OCI-LY1 (cell line): ENCODE results near the gene ITGA4.

Experiments
- EZH2 ChIP-seq: fragments of 200-600 bp; sonication (generic), shearing (Covaris generic); IDR thresholded peaks from 2 replicates; pipeline ENCODE4 v1.8.0; 2017; ENCODE audit warnings: borderline replicate concordance, mixed run types, mild to moderate bottlenecking, antibody characterized with exemption, low read length, moderate library complexity, mixed read lengths
- TF ChIP-seq, protein P1 (sequence below): fragments of 200-600 bp; sonication (generic), shearing (Covaris generic); IDR thresholded peaks from 2 replicates; pipeline ENCODE4 v1.5.1; 2017; ENCODE audit warnings: mild to moderate bottlenecking, antibody characterized with exemption, low read length, moderate library complexity, mixed read lengths

DNA sequence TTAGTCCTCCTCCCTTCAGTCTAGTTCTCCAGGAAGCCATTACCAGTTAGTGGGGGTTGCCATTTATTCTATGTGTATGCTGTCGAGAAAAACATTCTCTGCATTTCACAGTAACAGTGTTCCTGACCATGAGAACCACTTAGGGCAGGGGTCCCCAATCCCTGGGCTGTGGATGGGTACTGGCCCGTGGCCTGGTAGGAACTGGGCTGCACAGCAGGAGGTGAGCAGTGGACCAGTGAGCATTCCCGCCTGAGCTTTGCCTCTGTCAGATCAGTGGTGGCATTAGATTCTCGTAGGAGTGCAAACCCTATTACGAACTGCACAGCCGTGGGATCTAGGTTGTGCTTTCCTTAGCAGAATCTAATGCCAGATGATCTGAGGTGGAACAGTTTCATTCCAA is 15.8 kb downstream of the ITGA4 start:
- TF ChIP-seq, protein P1, sequence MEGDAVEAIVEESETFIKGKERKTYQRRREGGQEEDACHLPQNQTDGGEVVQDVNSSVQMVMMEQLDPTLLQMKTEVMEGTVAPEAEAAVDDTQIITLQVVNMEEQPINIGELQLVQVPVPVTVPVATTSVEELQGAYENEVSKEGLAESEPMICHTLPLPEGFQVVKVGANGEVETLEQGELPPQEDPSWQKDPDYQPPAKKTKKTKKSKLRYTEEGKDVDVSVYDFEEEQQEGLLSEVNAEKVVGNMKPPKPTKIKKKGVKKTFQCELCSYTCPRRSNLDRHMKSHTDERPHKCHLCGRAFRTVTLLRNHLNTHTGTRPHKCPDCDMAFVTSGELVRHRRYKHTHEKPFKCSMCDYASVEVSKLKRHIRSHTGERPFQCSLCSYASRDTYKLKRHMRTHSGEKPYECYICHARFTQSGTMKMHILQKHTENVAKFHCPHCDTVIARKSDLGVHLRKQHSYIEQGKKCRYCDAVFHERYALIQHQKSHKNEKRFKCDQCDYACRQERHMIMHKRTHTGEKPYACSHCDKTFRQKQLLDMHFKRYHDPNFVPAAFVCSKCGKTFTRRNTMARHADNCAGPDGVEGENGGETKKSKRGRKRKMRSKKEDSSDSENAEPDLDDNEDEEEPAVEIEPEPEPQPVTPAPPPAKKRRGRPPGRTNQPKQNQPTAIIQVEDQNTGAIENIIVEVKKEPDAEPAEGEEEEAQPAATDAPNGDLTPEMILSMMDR: no peak
- TF ChIP-seq EZH2: no peak
